Right lobe of liver (tissue), 4 donors: ENCODE data around the gene NQO2.

Source experiments
- CTCF ChIP-seq, 4 donors: fragments of 200-600 bp in 3 of 4; fragments of 450-650 bp in 1 of 4; IDR thresholded peaks; one replicate each; pipeline versions ENCODE4 v1.5.1 to v1.8.0; 2016 to 2022; ENCODE audit warnings: antibody characterized with exemption in 4 of 4, mild to moderate bottlenecking in 2 of 4
- POLR2A ChIP-seq: fragments of 450-650 bp; IDR thresholded peaks from one replicate; pipeline ENCODE4 v1.6.1; 2017; ENCODE audit warnings: antibody characterized with exemption, mild to moderate bottlenecking
- donor health status: DM: no; HTN: no; CAD: no.
- donor health status: DM: no; HTN: no; CAD: no.
- donor health status: DM: no; HTN: yes; CAD: no.

GRCh38 chr6:3005874-3006273 is 6.2 kb downstream of the NQO2 start:
- no peak for TF ChIP-seq POLR2A
- TF ChIP-seq CTCF (IDR thresholded peaks at IDR 0.05): no peak
